22Rv1 (cell line): ENCODE results near the gene FAM241B.
A peak's percentile ranks its signal among the peaks of the same experiment; 100 is the strongest.

Experiments
- H3K27ac ChIP-seq: fragments of 450-650 bp; 2 replicates; pipeline ENCODE4 v1.5.1; 2017
- ZFX ChIP-seq: fragments of 450-650 bp; IDR thresholded peaks from 2 replicates; pipeline ENCODE4 v1.6.1; 2017; ENCODE audit warnings: antibody characterized with exemption, borderline replicate concordance
- TF ChIP-seq, protein P1 (sequence below): fragments of 450-650 bp; IDR thresholded peaks from 2 replicates; pipeline ENCODE4 v1.5.1; 2017; ENCODE audit warnings: mild to moderate bottlenecking

FAM241B gene

DNA sequence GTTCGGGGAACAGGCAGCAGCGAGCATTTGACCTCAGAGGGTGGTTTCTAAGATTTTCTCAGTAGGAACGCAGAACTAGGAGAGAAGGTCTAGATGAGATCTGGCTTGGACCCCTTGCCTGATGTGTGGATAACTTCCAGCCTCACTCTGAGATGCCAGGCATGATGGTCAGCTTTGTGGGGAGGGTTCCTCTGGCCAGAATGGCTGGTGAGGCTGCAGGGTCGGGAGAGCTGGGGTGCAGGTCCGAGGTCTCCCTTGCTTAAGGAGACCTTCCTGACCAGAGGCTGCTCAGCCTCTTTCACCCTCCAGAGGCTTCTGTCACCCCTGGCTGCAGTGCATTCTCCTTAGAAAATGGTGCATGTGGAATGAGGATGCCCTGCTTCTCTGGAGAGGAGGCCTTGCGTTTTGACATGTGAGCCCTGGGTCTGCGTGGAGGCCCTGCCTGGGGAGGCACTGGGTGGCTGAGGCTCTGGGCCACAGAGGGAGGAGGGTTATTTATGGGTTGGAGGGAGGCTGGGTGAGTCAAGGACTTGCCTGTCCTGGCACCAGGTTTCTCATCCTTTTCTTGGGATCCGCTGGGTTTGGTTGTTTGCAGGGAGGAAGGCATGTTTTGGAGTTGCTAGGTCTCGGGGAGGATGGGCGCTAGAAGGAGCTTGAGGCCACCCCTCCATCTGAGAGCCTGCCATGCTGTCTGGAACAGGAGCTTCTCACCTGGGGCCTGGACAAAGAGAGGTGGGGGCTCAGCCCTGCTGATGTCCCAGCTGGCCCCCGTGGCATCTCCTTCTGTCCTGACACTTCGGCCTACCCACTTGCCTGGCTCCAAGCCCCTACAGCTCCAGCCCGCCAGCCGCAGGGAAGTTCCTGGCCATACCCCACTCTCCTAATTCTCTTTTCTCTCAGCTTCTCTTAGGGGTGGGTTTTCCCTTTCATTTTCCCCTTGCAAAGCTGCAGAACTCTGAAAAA is 3.9 kb downstream of the FAM241B start:
- no peak overlapping the region for H3K27ac ChIP-seq
- no peak for TF ChIP-seq ZFX
- TF ChIP-seq, protein P1, sequence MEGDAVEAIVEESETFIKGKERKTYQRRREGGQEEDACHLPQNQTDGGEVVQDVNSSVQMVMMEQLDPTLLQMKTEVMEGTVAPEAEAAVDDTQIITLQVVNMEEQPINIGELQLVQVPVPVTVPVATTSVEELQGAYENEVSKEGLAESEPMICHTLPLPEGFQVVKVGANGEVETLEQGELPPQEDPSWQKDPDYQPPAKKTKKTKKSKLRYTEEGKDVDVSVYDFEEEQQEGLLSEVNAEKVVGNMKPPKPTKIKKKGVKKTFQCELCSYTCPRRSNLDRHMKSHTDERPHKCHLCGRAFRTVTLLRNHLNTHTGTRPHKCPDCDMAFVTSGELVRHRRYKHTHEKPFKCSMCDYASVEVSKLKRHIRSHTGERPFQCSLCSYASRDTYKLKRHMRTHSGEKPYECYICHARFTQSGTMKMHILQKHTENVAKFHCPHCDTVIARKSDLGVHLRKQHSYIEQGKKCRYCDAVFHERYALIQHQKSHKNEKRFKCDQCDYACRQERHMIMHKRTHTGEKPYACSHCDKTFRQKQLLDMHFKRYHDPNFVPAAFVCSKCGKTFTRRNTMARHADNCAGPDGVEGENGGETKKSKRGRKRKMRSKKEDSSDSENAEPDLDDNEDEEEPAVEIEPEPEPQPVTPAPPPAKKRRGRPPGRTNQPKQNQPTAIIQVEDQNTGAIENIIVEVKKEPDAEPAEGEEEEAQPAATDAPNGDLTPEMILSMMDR, result no peak

DNA sequence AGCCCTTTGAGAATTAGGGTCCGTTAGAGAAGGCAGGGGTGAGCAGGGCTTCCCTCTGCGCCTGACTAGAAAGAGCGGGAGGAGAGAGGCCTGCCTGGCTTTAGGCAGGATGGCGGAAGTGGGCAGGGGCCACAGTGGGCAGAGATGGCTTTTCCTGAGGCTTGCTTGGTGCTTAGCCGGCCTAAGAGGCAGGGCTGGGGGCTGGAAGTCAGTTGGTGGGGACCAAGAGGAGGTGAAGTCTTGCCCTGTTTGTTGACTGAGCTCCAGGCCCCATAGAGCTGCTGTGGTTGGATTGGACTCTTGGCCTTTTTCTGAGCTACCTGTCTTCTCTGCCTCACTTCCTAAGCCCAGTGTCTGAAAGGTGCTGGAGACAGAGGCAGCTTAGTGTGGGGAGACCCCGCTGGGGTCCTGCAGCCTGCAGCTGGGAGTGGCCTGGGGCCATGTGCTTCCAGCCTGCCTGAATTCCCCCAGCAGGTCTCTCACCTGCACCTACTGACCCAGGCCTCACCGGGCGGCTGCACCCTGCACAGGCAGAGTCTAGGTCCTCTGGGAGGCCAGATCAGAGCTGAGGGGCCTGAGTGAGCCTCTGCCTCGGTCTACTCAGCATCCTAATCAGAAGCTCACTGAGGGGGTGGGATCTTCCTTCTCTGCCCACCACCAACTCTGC is 4.8 kb downstream of the FAM241B start:
- no peak overlapping the region for H3K27ac ChIP-seq
- TF ChIP-seq ZFX, result no peak
- TF ChIP-seq, protein P1, result no peak

DNA sequence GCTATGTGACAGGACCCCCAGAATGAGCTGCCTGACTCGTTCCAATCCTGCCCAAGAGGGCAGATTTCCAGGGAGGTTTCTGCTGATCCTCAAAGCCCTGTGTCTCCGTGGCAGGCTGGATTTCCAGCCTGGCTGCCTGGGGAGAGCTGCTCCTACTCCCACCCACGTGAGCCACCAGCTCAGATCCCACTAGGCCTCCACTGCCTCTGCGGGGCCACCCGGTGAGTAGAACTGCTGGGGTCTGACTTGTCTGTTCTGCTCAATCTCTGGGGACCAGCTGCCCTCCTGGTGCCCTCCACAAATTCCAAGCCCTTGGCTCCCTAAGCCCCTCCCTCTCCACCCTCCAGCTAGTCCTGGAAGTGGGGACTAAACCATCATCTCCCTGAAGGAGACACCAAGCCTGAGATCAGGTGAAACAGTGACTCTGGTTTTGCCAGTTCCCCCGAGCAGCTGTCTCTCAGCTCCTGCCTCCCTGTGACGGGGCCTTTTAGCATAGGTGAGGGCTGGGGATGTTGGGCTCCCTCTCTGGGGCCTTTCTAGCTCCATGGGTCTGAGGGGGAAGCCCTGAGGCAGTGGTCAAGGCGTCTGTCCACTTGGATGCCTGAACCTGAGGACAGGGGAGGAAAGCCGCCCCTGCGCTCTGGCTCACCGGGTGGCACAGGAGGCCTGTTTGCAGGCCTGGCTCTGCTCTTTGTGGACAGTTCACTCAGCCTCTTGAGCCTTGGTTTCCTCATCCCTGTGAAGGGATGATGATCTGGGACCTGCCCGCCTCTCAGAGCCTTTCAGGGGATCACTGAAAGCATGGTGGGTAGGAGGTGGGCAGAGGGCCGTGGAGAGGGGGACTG is 5.6 kb downstream of the FAM241B start:
- TF ChIP-seq, protein P1, result no peak
- no peak overlapping the region for H3K27ac ChIP-seq

DNA sequence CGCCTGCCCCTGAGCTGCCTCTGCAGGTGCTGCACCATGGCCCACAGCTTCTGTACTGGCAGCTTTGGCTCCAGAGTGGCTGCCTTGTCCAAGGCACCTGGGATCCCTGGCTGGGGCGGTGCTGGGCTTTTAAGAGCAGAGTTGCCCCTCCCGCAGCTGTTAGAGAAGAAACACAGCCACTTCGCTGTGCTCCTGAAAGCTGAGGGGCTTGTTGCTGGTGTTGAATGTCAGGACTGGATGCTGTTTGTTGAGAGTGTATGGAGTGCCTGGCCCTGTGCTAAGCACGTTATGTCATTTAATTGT is 6.2 kb downstream of the FAM241B start:
- H3K27ac ChIP-seq, result no peak overlapping the region
- TF ChIP-seq, protein P1, result no peak
- TF ChIP-seq ZFX, result no peak

DNA sequence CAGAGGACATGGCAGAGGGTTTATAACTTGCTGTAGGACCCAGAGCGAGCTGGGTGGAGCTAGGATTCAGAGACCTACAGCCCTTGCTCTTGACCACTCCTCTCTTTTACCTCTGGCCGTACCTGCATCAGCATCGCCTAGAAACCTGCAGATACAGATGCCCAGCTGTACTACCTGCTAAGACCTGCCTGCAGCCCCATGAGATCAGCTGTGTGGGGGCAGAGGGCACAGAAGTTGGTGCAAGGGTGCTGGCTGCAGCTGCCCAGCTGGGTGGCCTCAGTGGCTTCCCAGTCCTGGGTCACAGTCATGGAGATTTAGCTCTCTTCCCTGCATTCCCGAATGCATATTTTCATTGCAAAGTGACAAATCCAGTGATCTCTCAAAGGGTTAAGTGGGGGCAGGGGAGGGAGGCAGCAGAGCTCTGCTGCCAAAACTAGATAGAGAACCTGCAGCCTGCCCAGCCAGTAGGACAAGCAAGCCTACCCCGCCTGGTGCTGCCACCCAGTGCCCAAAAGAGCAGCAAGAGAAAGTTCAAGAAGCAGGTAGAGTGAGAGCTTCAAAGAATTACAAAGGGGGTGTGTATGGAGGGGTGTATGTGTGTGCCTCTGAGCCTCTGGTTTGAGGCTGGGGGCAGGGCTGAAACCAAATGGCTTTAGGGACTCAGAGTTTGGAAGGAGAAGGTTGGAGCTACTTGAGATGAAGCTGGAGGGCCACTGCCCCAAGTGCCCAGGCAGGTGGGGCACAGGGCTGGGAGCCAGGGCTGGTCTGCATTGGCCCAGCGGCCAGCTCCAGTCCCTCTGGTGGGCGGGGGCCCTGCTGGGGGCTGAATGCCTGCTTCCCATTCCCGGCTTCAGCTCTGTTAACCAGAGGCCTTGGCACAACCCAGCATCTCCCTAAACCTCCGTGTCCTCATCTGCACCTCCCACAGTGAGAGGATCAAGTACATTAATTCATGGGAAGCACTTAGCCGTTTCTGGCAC is 6.9 kb downstream of the FAM241B start:
- no peak overlapping the region for H3K27ac ChIP-seq
- TF ChIP-seq, protein P1, result peak; percentile 75
- TF ChIP-seq ZFX, result no peak

DNA sequence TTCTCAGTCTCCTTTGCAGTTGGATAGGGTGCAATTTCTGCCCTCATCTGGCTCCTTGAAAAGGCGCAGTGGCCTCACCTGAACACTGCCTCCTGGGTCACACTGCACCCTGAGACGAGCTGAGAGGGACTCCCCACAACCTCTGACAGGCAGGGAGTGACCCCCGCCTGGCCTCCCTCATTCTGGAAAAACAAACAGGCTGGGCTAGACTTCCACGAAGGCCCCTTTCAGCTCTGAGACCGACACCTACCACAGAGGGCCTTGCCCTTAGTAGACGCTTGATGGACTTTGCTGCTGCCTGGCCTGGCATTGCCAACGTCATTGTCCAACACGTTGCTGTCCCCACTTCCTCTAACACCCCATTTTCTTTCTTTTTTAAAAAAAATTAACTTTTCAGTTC is 8.6 kb downstream of the FAM241B start:
- TF ChIP-seq ZFX, result no peak
- TF ChIP-seq, protein P1, result no peak

More for the DNA sequence above, 8.6 kb downstream of the FAM241B start:
- H3K27ac ChIP-seq, result no peak overlapping the region
